ENCODE data around the gene HMGN4. TPM values are rescaled to one million over a fixed set of nuclear protein-coding genes. Genes with fewer than 3 reads are reported as not detected.

Gene HMGN4
- total and polyA plus RNA-seq, 9 of the 15 experiments (the other 6 are each of a cell fraction or from before 2014, with no cell fraction given), result 35.4 to 134 (median 94.1) TPM

DNA sequence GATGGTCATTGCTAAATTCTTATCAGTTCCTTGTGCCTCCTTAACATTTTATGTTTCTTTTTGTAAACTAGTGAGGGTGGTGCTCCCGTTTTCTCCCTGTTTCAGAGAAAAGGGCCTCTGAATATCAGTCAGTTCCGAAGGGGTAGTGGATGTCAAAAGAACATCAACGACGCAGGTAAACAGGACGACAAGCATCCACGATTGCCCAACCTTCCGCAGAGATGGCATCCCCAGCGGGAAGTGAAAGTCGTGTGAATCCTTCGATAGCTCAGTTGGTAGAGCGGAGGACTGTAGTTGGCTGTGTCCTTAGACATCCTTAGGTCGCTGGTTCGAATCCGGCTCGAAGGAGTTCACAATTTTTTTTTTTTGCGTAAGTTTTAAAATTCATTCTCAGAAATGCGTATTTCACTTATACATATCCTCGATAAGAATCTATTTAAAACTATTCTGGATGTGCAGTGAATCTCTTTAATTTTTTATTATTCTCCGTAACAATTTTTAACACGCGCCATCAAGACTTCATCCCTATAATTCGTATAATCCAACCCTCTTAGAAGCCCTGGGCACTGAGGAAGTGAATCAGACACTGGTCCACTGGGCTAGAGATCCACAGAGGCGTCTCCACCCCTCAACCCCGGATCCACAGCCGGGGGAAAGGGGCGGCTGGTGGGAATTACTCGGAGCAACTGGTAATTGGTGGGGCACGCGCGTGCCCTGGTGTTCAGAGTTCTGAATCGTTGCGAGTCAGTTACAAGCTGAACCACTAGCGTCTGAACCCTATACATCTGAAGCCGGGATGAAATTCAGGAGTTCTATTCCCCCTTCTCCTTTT lies 30.7 kb downstream of the HMGN4 start (continued):
- TF ChIP-seq ZNF408 (CRISPR knock-in tag; IDR thresholded peaks at IDR 0.05; ENCODE audit: low read depth), result no peak
- peak; percentile 53; the same call in 1 of the 2 replicates for TF ChIP-seq ETV1 (tag; conservative IDR thresholded peaks at IDR 0.05; ENCODE audit: low read depth)
- TF ChIP-seq ZKSCAN8 (CRISPR knock-in tag; IDR thresholded peaks at IDR 0.05), result no peak; the same call in 1 of the 2 replicates
- TF ChIP-seq HDAC6 (IDR thresholded peaks at IDR 0.05; ENCODE audit: low read depth, low read length), result peak; percentile 90; the same call in 1 of the 2 replicates
- no peak for TF ChIP-seq KLF1 (tag; IDR thresholded peaks at IDR 0.05)
- TF ChIP-seq NR3C1 (CRISPR knock-in tag; IDR thresholded peaks at IDR 0.05), result no peak
- TF ChIP-seq, protein P1, sequence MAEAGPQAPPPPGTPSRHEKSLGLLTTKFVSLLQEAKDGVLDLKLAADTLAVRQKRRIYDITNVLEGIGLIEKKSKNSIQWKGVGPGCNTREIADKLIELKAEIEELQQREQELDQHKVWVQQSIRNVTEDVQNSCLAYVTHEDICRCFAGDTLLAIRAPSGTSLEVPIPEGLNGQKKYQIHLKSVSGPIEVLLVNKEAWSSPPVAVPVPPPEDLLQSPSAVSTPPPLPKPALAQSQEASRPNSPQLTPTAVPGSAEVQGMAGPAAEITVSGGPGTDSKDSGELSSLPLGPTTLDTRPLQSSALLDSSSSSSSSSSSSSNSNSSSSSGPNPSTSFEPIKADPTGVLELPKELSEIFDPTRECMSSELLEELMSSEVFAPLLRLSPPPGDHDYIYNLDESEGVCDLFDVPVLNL (CRISPR knock-in tag; IDR thresholded peaks at IDR 0.05; ENCODE audit: low read depth), result no peak
- no peak for TF ChIP-seq ZNF347 (CRISPR knock-in tag; IDR thresholded peaks at IDR 0.05; ENCODE audit: low read depth)
- TF ChIP-seq, protein P2, sequence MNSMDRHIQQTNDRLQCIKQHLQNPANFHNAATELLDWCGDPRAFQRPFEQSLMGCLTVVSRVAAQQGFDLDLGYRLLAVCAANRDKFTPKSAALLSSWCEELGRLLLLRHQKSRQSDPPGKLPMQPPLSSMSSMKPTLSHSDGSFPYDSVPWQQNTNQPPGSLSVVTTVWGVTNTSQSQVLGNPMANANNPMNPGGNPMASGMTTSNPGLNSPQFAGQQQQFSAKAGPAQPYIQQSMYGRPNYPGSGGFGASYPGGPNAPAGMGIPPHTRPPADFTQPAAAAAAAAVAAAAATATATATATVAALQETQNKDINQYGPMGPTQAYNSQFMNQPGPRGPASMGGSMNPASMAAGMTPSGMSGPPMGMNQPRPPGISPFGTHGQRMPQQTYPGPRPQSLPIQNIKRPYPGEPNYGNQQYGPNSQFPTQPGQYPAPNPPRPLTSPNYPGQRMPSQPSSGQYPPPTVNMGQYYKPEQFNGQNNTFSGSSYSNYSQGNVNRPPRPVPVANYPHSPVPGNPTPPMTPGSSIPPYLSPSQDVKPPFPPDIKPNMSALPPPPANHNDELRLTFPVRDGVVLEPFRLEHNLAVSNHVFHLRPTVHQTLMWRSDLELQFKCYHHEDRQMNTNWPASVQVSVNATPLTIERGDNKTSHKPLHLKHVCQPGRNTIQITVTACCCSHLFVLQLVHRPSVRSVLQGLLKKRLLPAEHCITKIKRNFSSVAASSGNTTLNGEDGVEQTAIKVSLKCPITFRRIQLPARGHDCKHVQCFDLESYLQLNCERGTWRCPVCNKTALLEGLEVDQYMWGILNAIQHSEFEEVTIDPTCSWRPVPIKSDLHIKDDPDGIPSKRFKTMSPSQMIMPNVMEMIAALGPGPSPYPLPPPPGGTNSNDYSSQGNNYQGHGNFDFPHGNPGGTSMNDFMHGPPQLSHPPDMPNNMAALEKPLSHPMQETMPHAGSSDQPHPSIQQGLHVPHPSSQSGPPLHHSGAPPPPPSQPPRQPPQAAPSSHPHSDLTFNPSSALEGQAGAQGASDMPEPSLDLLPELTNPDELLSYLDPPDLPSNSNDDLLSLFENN (IDR thresholded peaks at IDR 0.05; ENCODE audit: low read depth in 2 of 2, low read length in 2 of 2), result 0 out of 4 replicates have a peak, but pooled peaks of 1 of the 2 experiments have one; percentile 13
- TF ChIP-seq, protein P3, sequence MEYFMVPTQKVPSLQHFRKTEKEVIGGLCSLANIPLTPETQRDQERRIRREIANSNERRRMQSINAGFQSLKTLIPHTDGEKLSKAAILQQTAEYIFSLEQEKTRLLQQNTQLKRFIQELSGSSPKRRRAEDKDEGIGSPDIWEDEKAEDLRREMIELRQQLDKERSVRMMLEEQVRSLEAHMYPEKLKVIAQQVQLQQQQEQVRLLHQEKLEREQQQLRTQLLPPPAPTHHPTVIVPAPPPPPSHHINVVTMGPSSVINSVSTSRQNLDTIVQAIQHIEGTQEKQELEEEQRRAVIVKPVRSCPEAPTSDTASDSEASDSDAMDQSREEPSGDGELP (CRISPR knock-in tag; IDR thresholded peaks at IDR 0.05; ENCODE audit: borderline replicate concordance), result no peak
- TF ChIP-seq ZNF586 (CRISPR knock-in tag; conservative IDR thresholded peaks at IDR 0.05), result no peak

Data from K562 (cell line).